Panc1 (cell line): ENCODE data around the gene SEC16A.

Experiments
- CTCF ChIP-seq: fragments of 450-650 bp; IDR thresholded peaks from 2 replicates; pipeline ENCODE4 v1.5.1; 2017; ENCODE audit warnings: mild to moderate bottlenecking
- POLR2AphosphoS5 ChIP-seq: IDR thresholded peaks from 2 replicates; pipeline ENCODE4 v1.6.1; 2012; ENCODE audit warnings: mild to moderate bottlenecking, low read depth, low read length, moderate library complexity
- REST ChIP-seq, 2 experiments: IDR thresholded peaks; 2 replicates each; pipeline ENCODE4 v1.6.1; 2011 to 2012; ENCODE audit warnings: low read depth in 2 of 2, control low read depth in 1 of 2, low read length in 1 of 2, mild to moderate bottlenecking in 1 of 2, moderate library complexity in 1 of 2; ENCODE audit not compliant: insufficient read depth in 1 of 2
- SIN3A ChIP-seq: IDR thresholded peaks from 2 replicates; pipeline ENCODE4 v1.6.1; 2012; ENCODE audit warnings: low read depth, mild to moderate bottlenecking, low read length, moderate library complexity, borderline replicate concordance; ENCODE audit not compliant: insufficient read depth
- TCF7L2 ChIP-seq: IDR thresholded peaks from 2 replicates; pipeline ENCODE4 v1.6.1; 2011; ENCODE audit warnings: mild to moderate bottlenecking, low read depth, low read length, inconsistent platforms

GRCh38 chr9:136437430-136437829 lies 45.4 kb downstream of the SEC16A start:
- no peak for TF ChIP-seq CTCF
- no peak for TF ChIP-seq SIN3A
- no peak for TF ChIP-seq POLR2AphosphoS5
- no peak for TF ChIP-seq TCF7L2
- TF ChIP-seq REST (IDR thresholded peaks at IDR 0.05; ENCODE audit: insufficient read depth in 1 of 2, low read depth in 2 of 2, low read length in 1 of 2): no peak
